HG03139 (cell line): ENCODE results near the gene IRAG1.

Experiments used
- ATAC-seq: cut with Tn5 transposase; IDR thresholded peaks from one replicate; pipeline ENCODE4 v1.9.1; 2021; ENCODE audit not compliant: unreplicated experiment

IRAG1 gene, protein sequence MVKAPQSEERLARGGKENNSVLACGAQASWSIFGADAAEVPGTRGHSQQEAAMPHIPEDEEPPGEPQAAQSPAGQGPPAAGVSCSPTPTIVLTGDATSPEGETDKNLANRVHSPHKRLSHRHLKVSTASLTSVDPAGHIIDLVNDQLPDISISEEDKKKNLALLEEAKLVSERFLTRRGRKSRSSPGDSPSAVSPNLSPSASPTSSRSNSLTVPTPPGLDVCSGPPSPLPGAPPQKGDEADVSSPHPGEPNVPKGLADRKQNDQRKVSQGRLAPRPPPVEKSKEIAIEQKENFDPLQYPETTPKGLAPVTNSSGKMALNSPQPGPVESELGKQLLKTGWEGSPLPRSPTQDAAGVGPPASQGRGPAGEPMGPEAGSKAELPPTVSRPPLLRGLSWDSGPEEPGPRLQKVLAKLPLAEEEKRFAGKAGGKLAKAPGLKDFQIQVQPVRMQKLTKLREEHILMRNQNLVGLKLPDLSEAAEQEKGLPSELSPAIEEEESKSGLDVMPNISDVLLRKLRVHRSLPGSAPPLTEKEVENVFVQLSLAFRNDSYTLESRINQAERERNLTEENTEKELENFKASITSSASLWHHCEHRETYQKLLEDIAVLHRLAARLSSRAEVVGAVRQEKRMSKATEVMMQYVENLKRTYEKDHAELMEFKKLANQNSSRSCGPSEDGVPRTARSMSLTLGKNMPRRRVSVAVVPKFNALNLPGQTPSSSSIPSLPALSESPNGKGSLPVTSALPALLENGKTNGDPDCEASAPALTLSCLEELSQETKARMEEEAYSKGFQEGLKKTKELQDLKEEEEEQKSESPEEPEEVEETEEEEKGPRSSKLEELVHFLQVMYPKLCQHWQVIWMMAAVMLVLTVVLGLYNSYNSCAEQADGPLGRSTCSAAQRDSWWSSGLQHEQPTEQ

DNA sequence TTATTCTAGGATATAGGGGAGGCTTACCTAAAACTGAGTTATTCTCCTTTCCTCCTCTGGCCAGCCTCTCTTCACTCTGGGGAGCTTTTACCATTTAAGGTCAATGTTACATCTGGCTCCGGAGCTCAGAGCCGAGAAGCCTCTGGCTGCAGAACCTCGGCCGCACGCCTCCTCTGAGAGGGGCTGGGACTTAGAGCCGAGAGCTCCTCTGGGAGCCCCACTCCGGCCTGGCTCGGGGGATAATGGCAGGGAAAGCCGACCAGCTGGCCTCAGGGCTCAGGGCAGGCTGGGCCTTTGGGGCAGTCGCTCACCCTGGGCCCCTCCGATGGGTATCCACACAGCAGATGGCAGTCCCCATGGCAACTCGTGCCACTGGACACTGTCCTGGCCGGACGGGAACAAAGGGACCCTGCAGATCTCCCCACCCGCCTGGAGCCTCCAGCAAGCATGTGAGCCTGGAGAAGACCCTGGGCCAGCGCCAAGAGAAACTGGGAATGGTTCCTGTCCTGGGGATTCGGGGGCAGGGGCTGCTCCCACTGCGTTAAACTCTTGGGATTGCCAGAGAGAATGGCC lies at the start of gene IRAG1:
Gene IRAG1, minus strand, starts transcription at position 247 of the 573 bp plus-strand sequence. Its CDS starts 153 bp downstream, at position 94.
- ATAC-seq: no peak

DNA sequence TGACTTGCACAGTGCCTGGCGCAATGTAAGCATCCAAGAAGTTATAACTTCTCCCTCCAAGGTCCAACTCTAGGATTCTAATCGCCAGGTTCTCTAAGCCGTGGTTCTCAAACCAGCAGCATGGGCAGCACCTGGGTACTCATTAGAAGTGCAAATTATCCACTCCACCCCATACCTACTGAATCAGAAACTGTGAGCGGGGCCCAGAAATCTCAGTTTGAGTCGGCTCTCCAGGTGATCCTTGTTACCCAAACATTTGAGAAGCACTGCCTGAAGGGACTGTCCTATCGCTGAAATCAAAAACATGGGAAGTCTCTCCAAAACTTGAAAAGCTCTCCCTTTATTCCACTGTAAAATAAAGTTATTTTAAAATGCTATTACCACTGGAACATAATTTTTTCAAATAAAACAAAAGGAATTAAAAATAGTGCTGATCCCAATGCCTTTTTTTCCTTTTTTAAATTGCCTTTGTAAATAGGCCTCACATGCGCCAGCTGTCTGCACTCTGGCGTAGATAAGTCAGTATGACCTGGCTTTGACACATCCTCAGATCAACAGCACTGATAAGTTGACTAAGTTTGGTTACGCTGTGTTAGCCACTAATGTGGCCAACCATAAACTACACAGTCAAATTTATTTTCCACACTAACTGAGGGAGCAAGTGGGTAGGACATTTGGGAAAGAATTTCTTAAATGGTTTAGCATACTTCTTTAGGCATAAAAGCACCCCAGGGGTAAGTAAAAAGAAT lies 49.1 kb upstream of the IRAG1 start:
- no peak for ATAC-seq

DNA sequence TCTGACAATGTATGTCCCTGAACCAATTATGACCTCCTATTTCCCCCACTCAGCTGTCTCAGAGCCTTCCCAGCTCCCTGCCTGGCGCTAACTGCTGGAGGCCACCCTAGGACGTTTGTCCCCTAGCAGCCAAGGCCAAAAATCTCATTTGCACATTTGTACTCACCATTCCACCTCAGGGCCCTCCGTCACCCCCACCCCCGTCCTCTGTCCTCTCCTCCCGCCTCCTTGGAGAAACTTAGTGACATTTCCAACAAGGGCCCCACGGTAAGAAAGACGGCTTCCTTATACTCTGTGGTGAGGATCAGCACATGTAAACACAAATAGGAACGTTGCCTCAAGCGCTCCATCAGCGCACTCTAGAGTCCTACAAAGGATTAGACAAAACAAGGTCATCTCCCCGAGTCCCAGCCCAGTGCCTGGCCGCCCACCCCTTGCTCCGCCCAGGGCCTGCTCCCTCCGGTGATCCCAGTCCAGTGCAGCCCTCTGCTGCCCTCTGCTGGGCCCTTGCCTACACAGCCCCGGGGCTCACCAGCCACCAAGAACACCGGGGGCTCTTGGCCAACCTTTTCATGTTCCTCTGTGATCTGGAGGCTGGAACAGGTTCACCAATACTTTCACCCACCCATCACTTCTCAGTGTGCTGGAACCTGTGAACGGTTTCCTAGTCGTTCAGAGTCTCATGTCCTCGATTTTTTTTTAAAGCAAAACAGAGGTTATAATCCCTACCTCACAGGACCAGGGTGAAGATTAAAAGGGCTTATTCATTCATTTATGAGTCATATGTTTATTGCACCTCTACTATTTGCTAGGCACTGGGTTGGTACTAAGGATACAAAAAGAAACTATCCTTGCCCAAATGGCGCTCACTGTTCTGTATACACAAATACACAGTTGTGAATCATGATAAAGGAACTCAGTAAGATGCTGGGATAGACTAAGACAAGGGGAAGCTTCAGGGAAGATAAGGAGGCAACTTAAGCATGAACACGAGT lies 42.2 kb upstream of the IRAG1 start:
- peak; percentile 99 for ATAC-seq

DNA sequence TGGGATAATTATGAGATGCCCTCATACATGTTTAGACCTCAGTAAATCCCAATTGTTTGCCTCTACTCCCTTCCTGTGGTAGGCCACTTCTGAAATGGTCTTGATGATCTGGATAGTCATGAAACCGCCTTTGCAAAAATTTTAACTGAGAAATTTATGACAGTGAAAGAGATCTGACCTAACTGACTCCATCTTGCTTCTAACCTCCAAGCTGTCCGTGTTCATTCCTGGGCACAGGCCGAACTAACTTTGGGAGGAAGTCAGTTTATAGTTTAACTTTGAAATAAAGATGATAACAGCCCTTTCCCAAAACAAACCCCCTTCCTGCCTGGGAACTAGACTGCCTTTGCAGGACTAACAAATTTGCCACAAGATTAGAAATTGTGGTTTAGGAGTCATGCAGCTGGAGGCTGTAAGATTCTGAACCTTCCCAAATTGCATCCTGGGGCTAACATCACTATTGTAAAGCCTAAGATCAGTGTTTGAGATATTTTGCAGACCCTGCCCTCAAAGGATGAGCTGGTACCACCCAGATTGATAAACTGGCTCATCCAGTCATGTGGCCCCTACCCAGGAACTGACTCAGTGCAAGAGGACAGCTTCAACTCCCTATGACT lies 37.6 kb upstream of the IRAG1 start:
- no peak for ATAC-seq

DNA sequence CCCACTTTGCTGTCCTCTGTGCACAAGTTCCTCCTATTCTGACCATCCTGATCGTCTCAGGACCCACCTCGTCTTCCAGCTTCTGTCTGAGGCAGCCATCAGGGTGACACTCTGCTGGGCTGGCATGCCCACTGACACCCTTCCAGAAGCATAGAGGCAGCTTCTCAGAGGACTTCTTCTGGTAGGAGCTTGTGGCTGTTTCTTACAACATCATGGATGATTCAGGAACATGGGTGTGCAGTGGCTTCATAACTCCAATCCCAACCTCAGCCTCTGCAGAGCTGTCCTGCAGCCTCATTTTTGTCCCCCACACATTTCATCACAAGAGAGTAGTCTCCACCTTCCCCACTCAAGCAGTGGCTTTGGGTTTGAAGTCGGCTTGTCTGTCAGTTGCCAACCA lies 36.6 kb upstream of the IRAG1 start:
- no peak for ATAC-seq

DNA sequence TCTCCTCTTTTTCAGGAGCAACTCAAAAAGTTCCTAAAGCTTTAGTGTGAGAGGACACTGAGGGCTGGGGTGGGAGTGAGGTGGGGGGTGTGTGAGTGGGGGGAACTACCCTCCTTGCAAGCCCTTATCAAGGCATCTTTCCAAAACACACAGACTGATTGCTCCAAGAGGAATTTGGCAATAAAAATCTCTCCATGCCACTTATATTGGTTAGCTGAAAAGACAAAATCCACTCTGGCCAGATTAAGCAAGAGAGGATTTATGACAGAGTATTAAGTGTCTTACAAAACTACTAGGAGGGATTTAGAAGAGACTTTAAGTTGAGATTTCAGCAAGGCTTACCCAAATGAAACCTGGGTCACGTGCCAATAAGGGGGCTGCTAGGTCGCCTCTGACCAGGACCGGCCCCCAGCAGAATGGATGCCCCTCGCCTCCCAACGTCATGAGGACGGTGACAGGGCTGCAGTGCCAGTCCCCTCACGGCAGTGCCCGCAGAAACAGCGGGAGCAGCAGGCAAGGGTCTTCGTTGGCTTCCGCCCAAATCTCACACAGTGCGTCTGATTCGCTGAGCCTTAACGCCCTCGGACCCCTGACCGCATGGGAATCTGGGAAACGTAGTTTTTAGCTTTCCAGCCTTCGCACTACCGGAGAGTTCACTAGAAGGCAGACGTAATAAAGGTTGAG lies 35.4 kb upstream of the IRAG1 start:
- no peak for ATAC-seq

DNA sequence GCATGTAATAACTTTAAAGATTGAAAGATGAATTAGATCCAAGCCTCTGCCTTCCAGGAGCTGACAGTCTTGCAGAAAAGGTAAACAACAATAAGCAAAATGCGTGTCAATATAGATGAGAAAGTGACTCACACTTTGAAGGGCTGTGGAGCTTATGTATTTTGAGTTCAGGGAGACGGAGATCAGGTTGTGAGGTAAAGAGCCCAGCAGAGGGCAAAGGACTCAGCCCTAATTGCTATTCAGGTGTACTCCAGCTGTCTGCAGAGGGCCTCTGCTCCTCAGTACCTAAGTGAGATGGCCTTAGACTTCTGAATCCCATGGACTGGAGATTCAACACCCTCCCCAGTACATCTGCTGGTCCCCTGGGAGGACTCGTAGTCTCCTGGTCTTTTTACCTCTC lies 34.6 kb upstream of the IRAG1 start:
- no peak for ATAC-seq

DNA sequence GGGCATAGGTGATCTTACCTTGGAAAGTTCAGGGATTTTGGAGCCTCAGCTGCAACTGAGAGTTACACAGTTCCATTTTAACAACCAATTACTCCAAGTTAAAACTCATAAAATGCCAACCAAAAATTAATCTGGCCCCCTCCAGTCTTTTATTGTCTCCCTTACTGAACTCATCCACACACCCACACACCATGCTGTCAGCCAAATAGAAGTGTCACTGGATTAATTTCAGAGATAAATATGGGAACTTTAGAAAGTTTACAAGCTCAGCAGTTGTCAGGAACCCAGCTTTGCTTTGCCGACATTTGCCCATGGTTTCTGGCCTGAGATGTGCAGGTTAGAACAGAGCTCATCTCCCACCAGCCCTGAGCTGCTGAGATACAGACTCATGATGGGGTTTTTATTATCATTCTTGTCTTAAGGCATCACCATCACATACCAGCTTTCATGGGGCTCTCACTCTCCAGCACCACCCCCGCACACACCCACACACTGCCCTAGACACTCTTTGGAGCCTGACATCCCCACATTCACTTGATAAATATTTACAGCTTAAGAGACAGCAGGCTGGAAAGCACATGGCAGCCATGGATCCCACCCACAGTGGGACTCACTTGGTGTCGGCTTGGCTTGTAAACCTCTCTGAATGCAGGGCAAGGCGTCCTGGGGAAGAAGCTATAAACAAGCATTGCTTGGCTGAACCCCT lies 33.7 kb upstream of the IRAG1 start:
- no peak for ATAC-seq

DNA sequence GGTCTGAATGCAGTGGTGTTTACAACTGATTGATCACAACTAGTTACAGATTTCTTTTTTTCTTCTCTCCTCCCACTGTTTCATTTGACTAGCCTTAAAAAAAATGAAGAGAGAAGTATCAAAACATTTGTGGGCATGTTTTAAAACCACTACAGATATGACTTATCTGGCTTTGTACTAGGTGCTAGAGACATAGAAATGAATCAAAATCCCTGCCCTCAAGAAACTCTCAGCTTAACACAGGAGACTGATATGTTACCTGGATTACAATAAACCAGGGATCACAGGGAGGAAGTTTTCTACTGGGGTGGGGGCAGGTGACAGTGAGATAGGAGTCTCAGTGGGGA lies 32.3 kb upstream of the IRAG1 start:
- no peak for ATAC-seq

DNA sequence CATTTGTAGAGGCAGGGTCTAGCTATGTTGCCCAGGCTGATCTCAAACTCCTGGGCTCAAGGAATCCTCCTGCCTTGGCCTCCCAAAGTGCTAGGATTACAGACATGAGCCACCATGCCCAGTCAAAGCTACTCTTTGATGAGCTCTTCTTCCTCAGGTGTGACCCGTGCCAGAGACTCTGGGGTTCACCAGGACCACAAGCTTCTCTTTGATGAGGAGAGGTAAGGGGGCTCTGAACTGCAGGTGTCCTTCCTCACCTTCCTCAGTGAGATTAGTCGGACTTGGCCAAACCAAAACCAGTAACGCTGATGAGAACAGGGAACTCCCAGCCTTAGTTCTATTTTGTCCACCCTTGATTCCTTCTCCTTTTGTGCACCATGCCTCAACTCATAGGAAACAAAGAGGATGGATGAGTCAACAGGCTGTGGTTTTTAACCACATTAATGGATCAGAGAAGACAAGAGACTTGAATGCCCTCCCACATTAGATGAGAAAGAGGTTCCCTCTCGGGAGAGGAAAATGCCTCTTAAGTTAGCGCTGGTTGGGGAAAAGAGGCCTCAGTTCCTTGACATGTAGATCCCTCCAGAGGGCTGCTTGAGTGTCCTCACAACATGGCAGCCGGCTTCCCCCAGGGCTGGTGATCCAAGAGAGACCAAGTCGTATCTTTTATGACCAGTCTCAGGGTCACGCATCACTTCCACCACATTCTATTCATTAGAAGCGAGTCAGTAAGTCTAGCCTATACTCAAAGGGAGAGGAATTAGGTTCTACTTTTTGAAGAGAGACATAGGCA lies 31.8 kb upstream of the IRAG1 start:
- ATAC-seq: no peak

DNA sequence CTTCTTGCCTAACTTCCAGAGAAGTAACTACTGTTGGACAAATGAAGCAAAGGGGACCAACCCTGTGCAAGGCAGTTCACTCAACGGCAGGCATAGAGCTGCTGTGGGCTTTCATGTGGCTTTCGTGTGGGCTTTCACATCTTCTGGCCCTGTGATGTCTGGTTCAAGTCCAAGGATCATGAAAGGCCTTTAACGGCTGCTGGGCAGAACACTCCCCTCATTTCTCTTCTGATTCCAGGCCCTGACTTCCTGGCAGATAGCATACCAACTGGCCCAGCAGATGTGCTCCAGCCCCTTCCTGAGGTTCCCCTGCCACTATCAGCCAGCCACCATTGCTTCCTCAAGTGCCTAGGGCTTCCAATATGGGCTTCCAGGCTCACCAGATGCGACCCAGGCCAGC lies 28.8 kb upstream of the IRAG1 start:
- ATAC-seq: no peak

DNA sequence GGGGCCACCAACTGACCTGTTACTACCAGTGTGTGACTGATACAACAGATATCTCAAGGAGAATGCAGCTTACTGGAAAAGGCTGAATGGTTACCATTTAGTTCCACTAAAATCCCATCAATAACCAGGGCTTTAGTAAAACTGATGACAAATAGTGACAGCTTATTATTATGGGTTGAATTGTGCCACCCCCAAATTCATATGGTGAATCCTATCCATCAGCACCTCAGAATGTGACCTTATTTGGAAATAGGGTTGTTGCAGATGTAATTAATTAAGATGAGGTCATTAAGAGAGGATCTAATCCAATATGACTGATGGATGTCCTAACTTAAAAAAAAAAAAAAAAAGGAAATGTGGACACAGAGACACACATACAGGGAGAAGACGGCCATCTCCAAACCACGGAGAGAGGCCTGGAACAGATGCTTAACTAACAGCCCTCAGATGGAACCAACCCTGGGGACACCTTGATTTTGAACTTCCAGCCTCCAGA lies 27.4 kb upstream of the IRAG1 start:
- ATAC-seq: no peak

DNA sequence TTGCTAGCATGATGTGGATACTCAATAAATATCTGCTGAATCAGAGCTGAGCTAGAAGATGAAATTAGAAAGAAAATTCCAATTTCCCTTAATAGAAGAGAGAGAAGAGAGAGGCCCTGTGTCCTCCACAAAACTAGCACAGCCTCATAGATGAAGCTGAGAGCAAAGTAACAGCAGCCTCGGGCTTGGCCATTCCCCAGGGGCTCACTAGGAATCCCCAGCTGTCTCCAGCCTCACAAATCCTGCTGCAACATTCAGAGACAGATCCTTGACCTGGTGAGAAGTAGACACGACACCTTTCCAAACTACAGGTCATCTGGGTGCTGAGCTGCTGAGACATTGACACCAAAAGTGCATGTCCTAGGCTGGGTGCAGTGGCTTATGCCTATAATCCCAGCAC lies 26.1 kb upstream of the IRAG1 start:
- ATAC-seq: no peak

DNA sequence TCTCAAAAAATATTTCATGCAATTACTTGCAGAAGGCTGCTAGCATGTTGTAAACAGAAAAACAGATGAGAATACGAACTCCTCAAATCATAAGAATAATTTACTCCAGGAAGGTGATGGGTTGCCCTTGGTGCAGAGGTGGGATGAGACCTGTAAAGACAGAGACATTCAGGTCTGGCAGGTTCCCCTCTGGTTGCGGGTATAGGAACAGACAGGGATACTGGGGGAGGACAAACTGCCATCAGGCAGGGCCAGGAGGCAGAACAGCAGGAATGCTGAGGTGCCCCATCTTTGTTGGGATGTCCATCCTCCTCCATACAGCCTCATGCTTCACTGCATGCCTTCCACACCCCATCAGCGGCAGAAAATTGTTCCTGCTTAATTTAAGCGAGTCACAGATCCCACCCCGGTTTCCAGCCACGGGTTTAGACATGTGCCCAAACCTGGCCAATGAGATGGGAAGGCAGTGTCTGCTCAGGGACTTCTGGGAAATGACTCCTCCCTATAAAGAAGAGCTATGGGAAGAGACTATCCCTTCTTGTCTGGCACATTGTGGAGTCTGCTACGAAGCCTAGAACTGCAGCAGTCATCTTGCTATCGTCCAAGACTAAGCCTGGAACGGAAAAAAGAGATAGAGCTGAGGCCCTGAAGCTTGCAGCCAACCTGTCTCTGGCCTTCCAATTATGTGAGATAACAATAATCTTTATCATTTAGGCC lies 23.1 kb upstream of the IRAG1 start:
- ATAC-seq: no peak

DNA sequence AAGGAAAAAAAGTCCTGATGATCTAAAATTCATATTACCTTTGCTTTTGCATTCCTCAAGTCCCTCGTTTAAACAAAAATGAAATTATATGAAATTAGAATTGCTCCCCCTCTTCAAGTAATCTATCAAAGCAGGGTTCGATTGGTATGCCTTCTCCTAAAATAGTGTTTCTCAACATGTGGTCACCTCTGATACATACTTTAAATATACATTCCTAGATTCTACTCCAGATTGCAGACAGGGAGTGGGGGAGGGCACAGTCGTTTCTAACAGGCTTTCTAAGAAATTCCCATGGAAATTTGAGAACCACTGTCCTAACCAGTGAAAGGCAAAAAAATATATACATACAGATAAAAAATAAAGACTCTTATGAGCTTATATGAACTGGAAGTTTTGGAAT lies 22.6 kb upstream of the IRAG1 start:
- ATAC-seq: no peak

DNA sequence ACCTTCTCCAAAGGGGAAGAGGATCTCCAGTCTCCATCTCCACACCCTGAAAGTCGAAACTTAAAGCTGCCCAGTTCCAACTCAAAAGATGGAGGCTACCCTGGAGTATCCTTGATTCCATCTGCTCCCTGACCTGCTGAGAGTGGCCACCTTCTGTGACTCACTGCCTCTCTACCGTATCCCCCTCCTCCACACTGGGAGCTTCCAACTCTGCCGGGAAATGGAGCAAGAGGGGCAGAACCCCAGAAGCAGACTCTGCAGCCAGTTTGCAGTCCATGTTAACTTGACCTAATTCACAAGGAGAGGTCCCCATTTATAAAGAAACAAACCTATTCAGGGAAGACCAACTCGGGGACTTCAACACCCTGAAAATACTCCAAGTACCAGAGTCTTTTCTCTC lies 22.0 kb upstream of the IRAG1 start:
- ATAC-seq: no peak
